ENCODE results near the gene ZNF337.

GRCh38 chr20:25738198-25738597, 41.5 kb upstream of the ZNF337 start:
- TF ChIP-seq CTCF (IDR thresholded peaks at IDR 0.05) (no peak), POLR2AphosphoS5 (IDR thresholded peaks at IDR 0.05) (no peak), POLR2A (IDR thresholded peaks at IDR 0.05) (no peak), EP300 (IDR thresholded peaks at IDR 0.05) (no peak)
